Measurements from ENCODE around the gene APOBEC3F. TPM values are rescaled to one million over a fixed set of nuclear protein-coding genes. Genes with fewer than 3 reads are reported as not detected.
A peak's percentile ranks its signal among the peaks of the same experiment; 100 is the strongest.

APOBEC3F gene
- total and polyA plus RNA-seq, 10 of the 15 experiments (the other 5 are each of a cell fraction or from before 2014, with no cell fraction given), result 7.4 to 29.1 (median 12.8) TPM

DNA sequence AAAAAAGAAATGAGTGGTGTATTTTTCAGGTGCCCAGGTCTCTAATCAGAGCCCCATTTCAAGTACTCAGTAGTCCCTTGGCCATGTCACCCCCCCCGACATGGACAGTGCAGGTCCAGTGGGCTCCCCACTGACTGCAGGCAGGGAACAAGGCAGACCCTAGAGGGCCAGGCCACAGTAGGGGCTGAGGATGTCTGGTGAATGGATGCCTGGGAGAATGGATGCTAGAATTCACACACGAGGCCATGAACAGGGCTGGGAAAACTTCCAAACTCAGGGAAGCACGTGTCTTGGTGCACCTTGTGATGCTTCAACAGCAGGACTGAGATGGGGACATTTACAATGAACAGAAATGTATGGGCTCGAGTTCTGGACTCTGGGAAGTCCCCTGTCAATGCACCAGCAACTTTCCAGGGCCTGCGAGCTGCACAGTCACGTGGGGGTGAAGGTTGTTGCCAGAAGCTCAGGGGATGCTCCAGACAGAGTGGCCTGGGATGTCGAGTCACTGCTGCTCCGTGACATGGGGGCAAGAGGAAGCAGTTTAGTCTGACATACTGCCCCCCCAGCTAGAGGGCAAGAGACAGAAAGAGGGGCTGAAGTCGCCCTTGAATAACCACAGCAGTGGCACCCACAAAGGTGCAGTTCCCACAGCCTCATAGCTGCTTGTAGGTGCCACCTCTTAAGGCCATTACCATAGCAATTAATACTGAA is 39.5 kb downstream of the APOBEC3F start (continued):
- TF ChIP-seq, protein P1, sequence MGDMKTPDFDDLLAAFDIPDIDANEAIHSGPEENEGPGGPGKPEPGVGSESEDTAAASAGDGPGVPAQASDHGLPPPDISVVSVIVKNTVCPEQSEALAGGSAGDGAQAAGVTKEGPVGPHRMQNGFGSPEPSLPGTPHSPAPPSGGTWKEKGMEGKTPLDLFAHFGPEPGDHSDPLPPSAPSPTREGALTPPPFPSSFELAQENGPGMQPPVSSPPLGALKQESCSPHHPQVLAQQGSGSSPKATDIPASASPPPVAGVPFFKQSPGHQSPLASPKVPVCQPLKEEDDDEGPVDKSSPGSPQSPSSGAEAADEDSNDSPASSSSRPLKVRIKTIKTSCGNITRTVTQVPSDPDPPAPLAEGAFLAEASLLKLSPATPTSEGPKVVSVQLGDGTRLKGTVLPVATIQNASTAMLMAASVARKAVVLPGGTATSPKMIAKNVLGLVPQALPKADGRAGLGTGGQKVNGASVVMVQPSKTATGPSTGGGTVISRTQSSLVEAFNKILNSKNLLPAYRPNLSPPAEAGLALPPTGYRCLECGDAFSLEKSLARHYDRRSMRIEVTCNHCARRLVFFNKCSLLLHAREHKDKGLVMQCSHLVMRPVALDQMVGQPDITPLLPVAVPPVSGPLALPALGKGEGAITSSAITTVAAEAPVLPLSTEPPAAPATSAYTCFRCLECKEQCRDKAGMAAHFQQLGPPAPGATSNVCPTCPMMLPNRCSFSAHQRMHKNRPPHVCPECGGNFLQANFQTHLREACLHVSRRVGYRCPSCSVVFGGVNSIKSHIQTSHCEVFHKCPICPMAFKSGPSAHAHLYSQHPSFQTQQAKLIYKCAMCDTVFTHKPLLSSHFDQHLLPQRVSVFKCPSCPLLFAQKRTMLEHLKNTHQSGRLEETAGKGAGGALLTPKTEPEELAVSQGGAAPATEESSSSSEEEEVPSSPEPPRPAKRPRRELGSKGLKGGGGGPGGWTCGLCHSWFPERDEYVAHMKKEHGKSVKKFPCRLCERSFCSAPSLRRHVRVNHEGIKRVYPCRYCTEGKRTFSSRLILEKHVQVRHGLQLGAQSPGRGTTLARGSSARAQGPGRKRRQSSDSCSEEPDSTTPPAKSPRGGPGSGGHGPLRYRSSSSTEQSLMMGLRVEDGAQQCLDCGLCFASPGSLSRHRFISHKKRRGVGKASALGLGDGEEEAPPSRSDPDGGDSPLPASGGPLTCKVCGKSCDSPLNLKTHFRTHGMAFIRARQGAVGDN (IDR thresholded peaks at IDR 0.05), result peak; percentile 73
- TF ChIP-seq POLR2A (IDR thresholded peaks at IDR 0.05; ENCODE audit: low read depth, low read length), result no peak; the same call in none of the 2 replicates
- TF ChIP-seq STAT1 (conservative IDR thresholded peaks at IDR 0.05), result no peak
- no peak for TF ChIP-seq SREBF2 (IDR thresholded peaks at IDR 0.05; ENCODE audit: low read length)
- TF ChIP-seq, protein P2, sequence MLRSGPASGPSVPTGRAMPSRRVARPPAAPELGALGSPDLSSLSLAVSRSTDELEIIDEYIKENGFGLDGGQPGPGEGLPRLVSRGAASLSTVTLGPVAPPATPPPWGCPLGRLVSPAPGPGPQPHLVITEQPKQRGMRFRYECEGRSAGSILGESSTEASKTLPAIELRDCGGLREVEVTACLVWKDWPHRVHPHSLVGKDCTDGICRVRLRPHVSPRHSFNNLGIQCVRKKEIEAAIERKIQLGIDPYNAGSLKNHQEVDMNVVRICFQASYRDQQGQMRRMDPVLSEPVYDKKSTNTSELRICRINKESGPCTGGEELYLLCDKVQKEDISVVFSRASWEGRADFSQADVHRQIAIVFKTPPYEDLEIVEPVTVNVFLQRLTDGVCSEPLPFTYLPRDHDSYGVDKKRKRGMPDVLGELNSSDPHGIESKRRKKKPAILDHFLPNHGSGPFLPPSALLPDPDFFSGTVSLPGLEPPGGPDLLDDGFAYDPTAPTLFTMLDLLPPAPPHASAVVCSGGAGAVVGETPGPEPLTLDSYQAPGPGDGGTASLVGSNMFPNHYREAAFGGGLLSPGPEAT (IDR thresholded peaks at IDR 0.05; ENCODE audit: low read depth), result peak; percentile 42; the same call in 1 of the 2 replicates
- no peak for TF ChIP-seq WRNIP1 (IDR thresholded peaks at IDR 0.05; ENCODE audit: borderline replicate concordance, low read depth, low read length)
- TF ChIP-seq, protein P3, sequence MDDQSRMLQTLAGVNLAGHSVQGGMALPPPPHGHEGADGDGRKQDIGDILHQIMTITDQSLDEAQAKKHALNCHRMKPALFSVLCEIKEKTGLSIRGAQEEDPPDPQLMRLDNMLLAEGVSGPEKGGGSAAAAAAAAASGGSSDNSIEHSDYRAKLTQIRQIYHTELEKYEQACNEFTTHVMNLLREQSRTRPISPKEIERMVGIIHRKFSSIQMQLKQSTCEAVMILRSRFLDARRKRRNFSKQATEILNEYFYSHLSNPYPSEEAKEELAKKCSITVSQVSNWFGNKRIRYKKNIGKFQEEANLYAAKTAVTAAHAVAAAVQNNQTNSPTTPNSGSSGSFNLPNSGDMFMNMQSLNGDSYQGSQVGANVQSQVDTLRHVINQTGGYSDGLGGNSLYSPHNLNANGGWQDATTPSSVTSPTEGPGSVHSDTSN (IDR thresholded peaks at IDR 0.05; ENCODE audit: insufficient replicate concordance, low read depth, low read length), result no peak
- no peak for TF ChIP-seq ZNF274 (IDR thresholded peaks at IDR 0.05; ENCODE audit: insufficient read depth, insufficient read length)
- TF ChIP-seq CHD2 (IDR thresholded peaks at IDR 0.05; ENCODE audit: borderline replicate concordance, low read depth, low read length), result no peak
